K562 (cell line): ENCODE results near the gene NAP1L4. TPM values are rescaled to one million over a fixed set of nuclear protein-coding genes. Genes with fewer than 3 reads are reported as not detected.

Source experiments
- HDAC2 ChIP-seq: fragments of 450-650 bp; IDR thresholded peaks from 2 replicates; pipeline ENCODE4 v1.6.1; 2016; ENCODE audit warnings: mild to moderate bottlenecking
- NUFIP1 ChIP-seq: fragments of 450-650 bp; IDR thresholded peaks from 2 replicates; pipeline ENCODE4 v1.6.1; 2018; ENCODE audit not compliant: partially characterized antibody
- ZFX ChIP-seq: sonication (generic); formaldehyde crosslinking; IDR thresholded peaks from 2 replicates; pipeline ENCODE4 v1.8.0; 2022; ENCODE audit warnings: mild to moderate bottlenecking, missing genetic modification reagents, moderate library complexity
- ZNF311 ChIP-seq: fragments of 250-450 bp; sonication (Bioruptor Pico); IDR thresholded peaks from 2 replicates; pipeline ENCODE4 v1.4.0; 2020; ENCODE audit warnings: mild to moderate bottlenecking, moderate library complexity
- ZZZ3 ChIP-seq: fragments of 450-650 bp; IDR thresholded peaks from 2 replicates; pipeline ENCODE4 v1.6.1; 2016; ENCODE audit warnings: antibody characterized with exemption, mild to moderate bottlenecking, moderate library complexity
- polyA plus RNA-seq, 8 experiments: library from polyadenylated mRNA; depleted of rRNA in 4 of 8; stranded (reverse) in 5 of 8; unstranded in 3 of 8; fragments of >200 nt; fragmentation: Nextera tagmentation in 2 of 8; fragmentation: Illumina TruSeq in 1 of 8; extraction: Ambion mirVana in 2 of 8; extraction: Trizol in 1 of 8; gene quantifications; 2 replicates each; pipeline versions ENCODE4 v1.2.1 to v1.2.3, GENCODE V29; 2011 to 2014; ENCODE audit warnings: inconsistent platforms in 1 of 8, missing spikeins in 1 of 8
- total RNA-seq, 7 experiments: library from RNA; depleted of rRNA in 6 of 7; stranded (reverse); fragments of >200 nt in 6 of 7; fragmentation: Illumina TruSeq in 2 of 7; extraction: Trizol in 2 of 7; gene quantifications; 2 replicates each; pipeline versions ENCODE4 v1.2.1 to v1.2.3, GENCODE V29; 2011 to 2021; ENCODE audit warnings: low replicate concordance in 1 of 7
- TF ChIP-seq, protein P1 (sequence below): sonication (generic); formaldehyde crosslinking; IDR thresholded peaks from 2 replicates; pipeline ENCODE4 v1.9.0; 2022; ENCODE audit warnings: mild to moderate bottlenecking, missing genetic modification reagents
- TF ChIP-seq, protein P2 (sequence below): fragments of 450-650 bp; IDR thresholded peaks from one replicate; pipeline ENCODE4 v1.6.1; 2018; ENCODE audit warnings: mild to moderate bottlenecking, moderate library complexity; ENCODE audit not compliant: partially characterized antibody
- TF ChIP-seq, protein P3 (sequence below): fragments of 200-400 bp; formaldehyde crosslinking; IDR thresholded peaks from 2 replicates; pipeline ENCODE4 v1.6.1; 2017; ENCODE audit warnings: mild to moderate bottlenecking, low read depth, low read length, moderate library complexity

The NAP1L4 gene
- total and polyA plus RNA-seq, 9 of the 15 experiments (the other 6 are each of a cell fraction or from before 2014, with no cell fraction given) = 34.1 to 237 (median 179) TPM

DNA sequence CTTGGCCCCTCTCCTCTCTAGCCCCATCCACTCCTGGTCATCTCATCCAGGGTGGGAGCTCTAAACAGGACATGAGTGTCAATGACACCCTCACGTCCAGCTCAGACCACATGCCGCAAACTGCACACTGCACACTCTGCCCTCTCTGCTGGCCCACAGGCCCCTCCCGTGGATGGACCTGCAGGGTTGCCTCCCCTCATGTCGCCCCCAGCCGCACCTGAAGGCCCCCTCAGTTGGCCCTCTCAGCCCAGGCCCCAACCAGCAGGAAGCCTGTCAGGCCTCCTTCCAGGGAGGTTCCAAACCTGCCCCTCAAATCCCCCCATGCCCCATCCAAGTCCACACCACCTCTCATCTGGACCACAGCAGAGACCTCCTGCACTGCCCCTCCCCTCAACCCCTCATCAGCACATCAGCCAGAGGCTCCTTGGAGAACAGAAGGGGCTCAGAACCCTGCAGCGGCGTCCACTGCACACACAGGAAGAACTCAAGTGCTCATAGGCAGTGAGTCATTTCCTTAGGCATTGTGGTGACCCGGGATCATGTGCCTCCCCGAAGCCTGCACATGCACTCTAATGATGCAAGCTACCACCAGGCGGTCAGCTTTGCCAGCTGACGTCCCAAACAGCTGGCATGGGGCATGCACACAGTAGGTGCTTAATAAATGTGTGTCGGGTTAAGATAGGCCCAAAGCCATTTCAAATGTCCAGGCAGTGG lies 93.6 kb downstream of the NAP1L4 start (continued):
- TF ChIP-seq HDAC2 = peak; percentile 55; the same call in 1 of the 2 replicates
- TF ChIP-seq, protein P1, sequence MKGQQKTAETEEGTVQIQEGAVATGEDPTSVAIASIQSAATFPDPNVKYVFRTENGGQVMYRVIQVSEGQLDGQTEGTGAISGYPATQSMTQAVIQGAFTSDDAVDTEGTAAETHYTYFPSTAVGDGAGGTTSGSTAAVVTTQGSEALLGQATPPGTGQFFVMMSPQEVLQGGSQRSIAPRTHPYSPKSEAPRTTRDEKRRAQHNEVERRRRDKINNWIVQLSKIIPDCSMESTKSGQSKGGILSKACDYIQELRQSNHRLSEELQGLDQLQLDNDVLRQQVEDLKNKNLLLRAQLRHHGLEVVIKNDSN (CRISPR knock-in tag) = peak; percentile 82
- TF ChIP-seq ZNF311 (CRISPR knock-in tag) = peak; percentile 93
- TF ChIP-seq, protein P2, sequence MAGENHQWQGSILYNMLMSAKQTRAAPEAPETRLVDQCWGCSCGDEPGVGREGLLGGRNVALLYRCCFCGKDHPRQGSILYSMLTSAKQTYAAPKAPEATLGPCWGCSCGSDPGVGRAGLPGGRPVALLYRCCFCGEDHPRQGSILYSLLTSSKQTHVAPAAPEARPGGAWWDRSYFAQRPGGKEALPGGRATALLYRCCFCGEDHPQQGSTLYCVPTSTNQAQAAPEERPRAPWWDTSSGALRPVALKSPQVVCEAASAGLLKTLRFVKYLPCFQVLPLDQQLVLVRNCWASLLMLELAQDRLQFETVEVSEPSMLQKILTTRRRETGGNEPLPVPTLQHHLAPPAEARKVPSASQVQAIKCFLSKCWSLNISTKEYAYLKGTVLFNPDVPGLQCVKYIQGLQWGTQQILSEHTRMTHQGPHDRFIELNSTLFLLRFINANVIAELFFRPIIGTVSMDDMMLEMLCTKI = no peak
- TF ChIP-seq ZZZ3 = no peak
- peak; percentile 18 for TF ChIP-seq NUFIP1
- peak; percentile 45 for TF ChIP-seq ZFX
- TF ChIP-seq, protein P3, sequence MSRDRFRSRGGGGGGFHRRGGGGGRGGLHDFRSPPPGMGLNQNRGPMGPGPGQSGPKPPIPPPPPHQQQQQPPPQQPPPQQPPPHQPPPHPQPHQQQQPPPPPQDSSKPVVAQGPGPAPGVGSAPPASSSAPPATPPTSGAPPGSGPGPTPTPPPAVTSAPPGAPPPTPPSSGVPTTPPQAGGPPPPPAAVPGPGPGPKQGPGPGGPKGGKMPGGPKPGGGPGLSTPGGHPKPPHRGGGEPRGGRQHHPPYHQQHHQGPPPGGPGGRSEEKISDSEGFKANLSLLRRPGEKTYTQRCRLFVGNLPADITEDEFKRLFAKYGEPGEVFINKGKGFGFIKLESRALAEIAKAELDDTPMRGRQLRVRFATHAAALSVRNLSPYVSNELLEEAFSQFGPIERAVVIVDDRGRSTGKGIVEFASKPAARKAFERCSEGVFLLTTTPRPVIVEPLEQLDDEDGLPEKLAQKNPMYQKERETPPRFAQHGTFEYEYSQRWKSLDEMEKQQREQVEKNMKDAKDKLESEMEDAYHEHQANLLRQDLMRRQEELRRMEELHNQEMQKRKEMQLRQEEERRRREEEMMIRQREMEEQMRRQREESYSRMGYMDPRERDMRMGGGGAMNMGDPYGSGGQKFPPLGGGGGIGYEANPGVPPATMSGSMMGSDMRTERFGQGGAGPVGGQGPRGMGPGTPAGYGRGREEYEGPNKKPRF = no peak
